Tibial nerve (tissue), 4 donors: ENCODE data around the gene APLN. TPM values are rescaled to one million over a fixed set of nuclear protein-coding genes. Genes with fewer than 3 reads are reported as not detected.

Experiments
- DNase-seq, 2 donors: peaks; one replicate each; pipeline ENCODE4 v3.0.0-alpha.2; 2019; ENCODE audit warnings: low spot score in 2 of 2
- H3K27ac ChIP-seq, 4 donors: fragments of 200-600 bp; sonication (generic) in 3 of 4; one replicate each; pipeline ENCODE4 v1.5.1; 2017 to 2019; ENCODE audit warnings: mild to moderate bottlenecking in 1 of 4
- H3K27me3 ChIP-seq, 2 donors: fragments of 200-600 bp; sonication (generic) in 1 of 2; one replicate each; pipeline versions ENCODE4 v1.5.1 to v1.6.0; 2017 to 2019
- H3K36me3 ChIP-seq, 3 donors: fragments of 200-600 bp; sonication (generic); one replicate each; pipeline ENCODE4 v1.5.1; 2018 to 2019
- H3K4me1 ChIP-seq, 4 donors: fragments of 200-600 bp; sonication (generic) in 3 of 4; one replicate each; pipeline ENCODE4 v1.5.1; 2017 to 2019
- H3K4me3 ChIP-seq, 4 donors: fragments of 200-600 bp; sonication (generic) in 3 of 4; one replicate each; pipeline ENCODE4 v1.5.1; 2017 to 2019; ENCODE audit warnings: mild to moderate bottlenecking in 1 of 4, moderate library complexity in 1 of 4
- H3K9me3 ChIP-seq, 4 donors: fragments of 200-600 bp; sonication (generic) in 3 of 4; one replicate each; pipeline ENCODE4 v1.5.1; 2017 to 2019
- EP300 ChIP-seq, 2 donors: sonication (generic); formaldehyde crosslinking; IDR thresholded peaks; one replicate each; pipeline ENCODE4 v1.6.1; 2017; ENCODE audit warnings: antibody characterized with exemption in 2 of 2, mild to moderate bottlenecking in 1 of 2
- POLR2A ChIP-seq, 2 donors: fragments of 450-650 bp; IDR thresholded peaks; one replicate each; pipeline ENCODE4 v1.6.1; 2017; ENCODE audit warnings: antibody characterized with exemption in 2 of 2, mild to moderate bottlenecking in 2 of 2, moderate library complexity in 2 of 2
- WGBS, 2 donors: methylation state at CpG; one replicate each; pipeline ENCODE4 v1.1.5; 2018; 5-methylcytosine and 5-hydroxymethylcytosine counted together
- total RNA-seq, 4 donors: library from RNA; depleted of rRNA; stranded (reverse); fragments of >200 nt; gene quantifications; one replicate each; pipeline ENCODE4 v1.1.0, GENCODE V29; 2016
- TF ChIP-seq, protein P1 (sequence below), 5 experiments: fragments of 200-600 bp in 3 of 5; fragments of 450-650 bp in 2 of 5; sonication (generic) in 3 of 5; IDR thresholded peaks; one replicate each; pipeline ENCODE4 v1.5.1; 2016 to 2019; ENCODE audit warnings: antibody characterized with exemption in 5 of 5, mild to moderate bottlenecking in 3 of 5, moderate library complexity in 2 of 5

Gene APLN
- total RNA-seq, 4 donors from 2014 or later, result 0.20 to 0.60 (median 0.21) TPM; not detected in 1

DNA sequence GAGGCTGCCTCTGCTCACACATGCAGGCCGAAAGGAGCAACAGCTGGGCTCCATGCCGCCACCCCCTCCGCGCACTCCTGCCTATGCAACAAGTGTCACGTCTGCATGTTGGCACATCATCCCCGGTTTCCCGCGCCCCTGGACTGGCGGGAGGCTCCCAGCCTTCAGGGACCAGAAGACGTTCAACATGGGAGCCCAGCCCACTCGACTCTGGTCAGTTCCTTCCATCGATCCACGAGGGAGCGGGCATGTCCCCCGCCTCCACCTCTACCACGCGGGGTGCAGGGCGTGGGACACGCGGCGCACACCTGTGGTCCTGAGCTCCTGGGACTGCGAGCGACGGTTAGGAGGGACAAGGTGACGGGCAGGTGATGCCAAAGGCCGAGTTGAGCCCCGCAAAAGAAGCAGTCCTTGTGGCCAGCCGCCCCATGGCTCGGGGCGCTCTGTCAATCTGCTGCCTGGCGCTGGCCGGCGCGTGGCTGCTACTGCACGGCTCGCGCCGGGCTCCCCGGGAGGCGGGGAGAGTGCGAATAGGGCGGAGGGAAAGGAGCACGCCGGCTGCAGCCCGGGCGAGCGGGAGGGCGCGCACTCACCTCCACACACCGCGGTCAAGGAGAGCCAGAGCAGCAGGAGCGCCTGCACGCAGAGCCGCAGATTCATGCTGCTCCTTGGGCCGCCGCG, 645 bp downstream of the APLN start:
- no peak for TF ChIP-seq EP300 (IDR thresholded peaks at IDR 0.05)
- no peak for TF ChIP-seq POLR2A (IDR thresholded peaks at IDR 0.05)
- TF ChIP-seq, protein P1, sequence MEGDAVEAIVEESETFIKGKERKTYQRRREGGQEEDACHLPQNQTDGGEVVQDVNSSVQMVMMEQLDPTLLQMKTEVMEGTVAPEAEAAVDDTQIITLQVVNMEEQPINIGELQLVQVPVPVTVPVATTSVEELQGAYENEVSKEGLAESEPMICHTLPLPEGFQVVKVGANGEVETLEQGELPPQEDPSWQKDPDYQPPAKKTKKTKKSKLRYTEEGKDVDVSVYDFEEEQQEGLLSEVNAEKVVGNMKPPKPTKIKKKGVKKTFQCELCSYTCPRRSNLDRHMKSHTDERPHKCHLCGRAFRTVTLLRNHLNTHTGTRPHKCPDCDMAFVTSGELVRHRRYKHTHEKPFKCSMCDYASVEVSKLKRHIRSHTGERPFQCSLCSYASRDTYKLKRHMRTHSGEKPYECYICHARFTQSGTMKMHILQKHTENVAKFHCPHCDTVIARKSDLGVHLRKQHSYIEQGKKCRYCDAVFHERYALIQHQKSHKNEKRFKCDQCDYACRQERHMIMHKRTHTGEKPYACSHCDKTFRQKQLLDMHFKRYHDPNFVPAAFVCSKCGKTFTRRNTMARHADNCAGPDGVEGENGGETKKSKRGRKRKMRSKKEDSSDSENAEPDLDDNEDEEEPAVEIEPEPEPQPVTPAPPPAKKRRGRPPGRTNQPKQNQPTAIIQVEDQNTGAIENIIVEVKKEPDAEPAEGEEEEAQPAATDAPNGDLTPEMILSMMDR (IDR thresholded peaks at IDR 0.05), result no peak
- H3K27ac ChIP-seq, result peak overlapping the region in 1 of 4 donors; percentile 24
- no peaks in the 10 kb centered on the region for H3K9me3 ChIP-seq
- no peak for DNase-seq
- peak overlapping the region; percentile 33 to 56 (median 37) for H3K4me3 ChIP-seq
- H3K36me3 ChIP-seq, result no peaks in the 10 kb centered on the region
- H3K4me1 ChIP-seq, result peaks cover 0 to 16% (median 4%) of the 10 kb centered on the region in 4 donors
- peaks cover 0 to 11% of the 10 kb centered on the region in 2 donors for H3K27me3 ChIP-seq
- WGBS, 2 donors, result 4 to 48% methylated on average over 17 to 34 of the region's 57 CpGs

DNA sequence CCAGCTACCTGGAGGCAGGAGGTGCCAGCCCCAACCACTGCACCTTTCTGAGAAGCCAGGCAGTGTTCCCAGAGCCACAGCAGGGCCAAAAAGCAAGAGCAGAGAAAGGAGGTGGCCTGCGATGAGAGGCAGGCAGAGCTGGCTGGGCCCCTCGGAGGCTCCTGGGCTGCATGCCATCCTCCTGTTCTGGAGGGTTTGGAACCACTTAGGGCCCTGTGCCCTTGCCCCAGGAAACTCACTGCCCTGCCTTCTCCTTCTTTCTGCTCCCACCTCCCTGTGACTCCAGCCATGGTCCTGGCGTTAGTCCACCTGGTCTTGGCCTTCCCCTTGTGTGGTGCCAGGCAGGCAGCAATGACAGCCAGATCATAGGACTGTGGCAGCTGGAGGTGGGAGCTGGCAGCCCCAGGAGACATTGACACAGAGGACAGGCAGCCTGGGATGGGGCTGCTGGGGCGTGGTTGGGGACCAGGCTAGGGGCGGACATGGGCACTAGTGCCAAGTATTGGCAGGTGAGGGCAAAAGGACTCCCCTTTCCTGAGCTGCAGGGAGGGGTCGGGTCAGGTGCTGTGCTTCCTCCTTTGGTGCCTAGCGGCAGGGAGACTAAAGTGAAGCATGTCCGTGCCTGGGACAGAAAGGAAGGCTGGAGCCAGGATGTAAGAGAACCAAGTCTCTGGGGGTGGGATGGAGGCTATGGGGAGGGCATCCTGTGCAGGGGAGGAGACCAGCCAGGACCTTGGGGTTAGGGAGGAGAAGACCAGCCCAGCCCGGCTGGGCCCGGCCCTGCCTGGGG, 1.4 kb downstream of the APLN start:
- no peak overlapping the region for H3K27ac ChIP-seq
- H3K4me1 ChIP-seq, result peaks cover 0 to 16% (median 4%) of the 10 kb centered on the region in 4 donors
- DNase-seq, result no peak
- peak overlapping the region in 1 of 4 donors; percentile 56 for H3K4me3 ChIP-seq
- WGBS, 2 donors, result 66 to 70% methylated on average over 8 to 10 of the region's 10 CpGs
- no peaks in the 10 kb centered on the region for H3K9me3 ChIP-seq
- H3K27me3 ChIP-seq, result peaks cover 0 to 15% of the 10 kb centered on the region in 2 donors
- TF ChIP-seq, protein P1 (IDR thresholded peaks at IDR 0.05), result no peak
- TF ChIP-seq EP300 (IDR thresholded peaks at IDR 0.05) (no peak), POLR2A (IDR thresholded peaks at IDR 0.05) (no peak)
- no peaks in the 10 kb centered on the region for H3K36me3 ChIP-seq

DNA sequence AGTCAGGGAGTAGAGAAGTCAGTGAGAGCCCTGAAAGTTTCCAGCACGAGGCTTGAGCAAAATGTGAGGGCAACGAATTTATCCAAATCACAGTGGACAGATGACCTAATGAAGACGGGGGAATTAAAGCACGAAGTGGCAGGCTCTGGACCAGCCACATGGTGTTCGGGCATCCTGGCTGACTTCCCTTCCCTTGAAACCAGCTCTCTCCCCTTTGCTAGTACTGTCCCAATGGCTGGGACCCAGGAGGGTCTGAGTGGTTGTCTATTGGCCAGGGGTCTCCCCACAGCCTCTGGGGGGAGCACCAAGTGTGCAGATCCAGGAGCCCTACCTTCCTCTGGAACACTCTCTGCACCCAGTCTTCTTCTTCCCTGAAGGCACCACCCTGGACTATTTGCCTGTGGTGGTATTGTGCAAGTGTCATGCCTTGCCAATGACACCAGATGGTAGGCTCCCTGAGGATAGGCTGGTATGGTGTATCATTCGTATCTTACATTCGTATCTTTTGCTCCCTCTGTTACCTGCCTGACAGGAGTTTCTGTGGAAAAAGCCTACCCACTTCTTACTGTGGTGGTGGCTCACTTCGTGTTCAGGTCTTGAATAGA, 2.1 kb downstream of the APLN start:
- H3K36me3 ChIP-seq, result no peaks in the 10 kb centered on the region
- no peak overlapping the region for H3K4me3 ChIP-seq
- peaks cover 0 to 15% of the 10 kb centered on the region in 2 donors for H3K27me3 ChIP-seq
- TF ChIP-seq POLR2A (IDR thresholded peaks at IDR 0.05) (no peak), EP300 (IDR thresholded peaks at IDR 0.05) (no peak)
- TF ChIP-seq, protein P1 (IDR thresholded peaks at IDR 0.05), result no peak
- DNase-seq, result no peak
- H3K27ac ChIP-seq, result no peak overlapping the region
- no peaks in the 10 kb centered on the region for H3K9me3 ChIP-seq
- 87 to 98% methylated on average over 8 of the region's 8 CpGs for WGBS, 2 donors
- peaks cover 0 to 16% (median 4%) of the 10 kb centered on the region in 4 donors for H3K4me1 ChIP-seq

DNA sequence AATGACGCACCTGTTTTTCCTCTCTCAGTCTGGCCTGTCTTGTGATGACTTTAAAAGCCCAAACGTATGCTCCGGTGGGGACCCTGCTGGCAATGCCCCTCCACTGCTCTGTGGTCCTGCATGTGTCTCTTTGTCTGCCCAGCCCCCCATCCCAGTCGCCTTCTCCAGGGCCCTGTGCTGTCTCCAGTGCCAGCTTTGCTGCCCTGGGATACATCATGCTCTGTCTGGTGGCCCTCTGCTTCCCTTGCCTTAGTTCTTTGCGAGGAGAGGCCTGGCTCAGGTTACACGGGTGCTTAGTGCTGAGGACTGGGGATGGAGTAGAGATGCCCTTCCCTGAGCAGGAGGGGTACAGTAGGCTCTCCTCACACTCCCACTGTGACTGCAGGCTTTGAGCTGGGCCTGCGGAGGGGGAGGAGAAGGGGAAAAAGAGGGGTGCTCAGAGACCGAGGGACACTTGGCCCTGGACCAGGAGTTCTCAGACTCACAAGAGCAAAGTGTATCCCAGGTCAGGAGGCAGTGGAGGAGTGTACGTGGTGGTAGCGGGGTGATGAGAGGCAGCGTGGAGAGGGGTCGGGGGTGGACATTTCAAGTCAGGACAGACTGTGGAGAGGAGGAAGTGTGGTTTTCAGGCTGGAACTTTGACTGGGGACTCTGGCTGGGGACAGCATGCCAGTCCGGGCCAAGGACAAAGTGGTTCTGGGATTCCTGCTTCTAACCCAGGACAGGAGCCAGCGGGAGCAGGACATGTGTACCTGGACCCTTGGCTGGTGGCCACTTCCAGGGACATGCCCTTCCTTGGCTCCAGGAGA, 2.8 kb downstream of the APLN start:
- Histone ChIP-seq H3K4me1 (peaks cover 0 to 16% (median 4%) of the 10 kb centered on the region in 4 donors), H3K9me3 (no peaks in the 10 kb centered on the region), H3K27me3 (peaks cover 0 to 15% of the 10 kb centered on the region in 2 donors), H3K36me3 (no peaks in the 10 kb centered on the region), H3K4me3 (no peak overlapping the region), H3K27ac (no peak overlapping the region)
- WGBS, 2 donors, result 82 to 93% methylated on average over 12 to 14 of the region's 14 CpGs
- no peak for DNase-seq
- TF ChIP-seq, protein P1 (IDR thresholded peaks at IDR 0.05), result no peak
- TF ChIP-seq POLR2A (IDR thresholded peaks at IDR 0.05), result no peak
- TF ChIP-seq EP300 (IDR thresholded peaks at IDR 0.05), result no peak
